K562 (cell line): ENCODE data around the gene CDK14. TPM values are rescaled to one million over a fixed set of nuclear protein-coding genes. Genes with fewer than 3 reads are reported as not detected.

ENCODE experiments used
- ATAC-seq: fragments of 200-7000 bp; cut with Tn5 transposase; 3 replicates; pipeline ENCODE4 v1.9.1; 2020; ENCODE audit warnings: moderate library complexity
- BruUV-seq: library from RNA; stranded (reverse); fragments of 400-500 nt; replicated peaks from 2 replicates; lab custom pipeline; 2021; lab: Mats Ljungman, UMichigan
- CTCF ChIA-PET: fragments of 300-600 bp; formaldehyde crosslinking; extraction: SDS; loops from one replicate; lab custom pipeline; 2021; ENCODE audit warnings: low intra/inter-chr PET ratio; lab: Yijun Ruan, JAX
- POLR2A ChIA-PET: fragments of 300-600, 350-650 bp; sonication (Branson Sonifier 250); formaldehyde crosslinking; extraction: SDS; loops from one replicate; lab custom pipeline; 2021; ENCODE audit warnings: antibody characterized with exemption, inconsistent platforms; lab: Yijun Ruan, JAX
- DNase-seq, 4 experiments: peaks; one replicate each; pipeline versions ENCODE4 v3.0.0 to v3.0.0-alpha.2; 2011 to 2018; ENCODE audit warnings: low spot score in 3 of 4, mixed read lengths in 3 of 4; ENCODE audit errors: extremely low read depth in 1 of 4
- FAIRE-seq: peaks from 2 replicates; lab custom pipeline; 2011; peaks lifted over from hg19 to GRCh38; lab: Jason Lieb, UNC
- H2AFZ ChIP-seq: 2 replicates; pipeline ENCODE4 v1.6.0; 2011; ENCODE audit warnings: low read depth, low read length, control low read depth, inconsistent platforms
- H3K27ac ChIP-seq: fragments of 200-600 bp; 3 replicates; pipeline ENCODE4 v1.8.0; 2011; ENCODE audit warnings: low read depth, mild to moderate bottlenecking, control low read depth, inconsistent platforms, low read length, moderate library complexity, mixed read lengths; ENCODE audit errors: extremely low read depth
- H3K27me3 ChIP-seq, 2 experiments: fragments of 300-600 bp in 1 of 2; 2 replicates in 1 of 2; 3 replicates in 1 of 2; pipeline versions ENCODE4 v1.6.0 to v1.8.0; 2011; ENCODE audit warnings: inconsistent platforms in 2 of 2, low read length in 2 of 2, mild to moderate bottlenecking in 1 of 2, mixed read lengths in 1 of 2, moderate library complexity in 1 of 2; ENCODE audit not compliant: control insufficient read depth in 2 of 2, insufficient read depth in 2 of 2
- H3K36me3 ChIP-seq: fragments of 300-600 bp; 3 replicates; pipeline ENCODE4 v1.8.0; 2011; ENCODE audit warnings: mild to moderate bottlenecking, low read length, inconsistent platforms; ENCODE audit not compliant: control insufficient read depth, insufficient read depth
- H3K4me1 ChIP-seq, 2 experiments: fragments of 200-600 bp in 1 of 2; replicated peaks in 1 of 2; 2 replicates in 1 of 2; 3 replicates in 1 of 2; pipeline versions ENCODE4 v1.5.1 to v1.8.0; 2011; ENCODE audit warnings: inconsistent platforms in 2 of 2, low read length in 2 of 2, mild to moderate bottlenecking in 1 of 2, mixed read lengths in 1 of 2, moderate library complexity in 1 of 2; ENCODE audit not compliant: control insufficient read depth in 2 of 2, insufficient read depth in 2 of 2
- H3K4me2 ChIP-seq: 2 replicates; pipeline ENCODE4 v1.6.1; 2011; ENCODE audit warnings: low read length, control low read depth, inconsistent platforms, mixed read lengths; ENCODE audit not compliant: insufficient read depth
- H3K4me3 ChIP-seq: fragments of 200-600 bp; sonication (generic), shearing (Covaris generic); 2 replicates; pipeline ENCODE4 v1.5.1; 2016; ENCODE audit warnings: control low read depth, inconsistent platforms
- H3K79me2 ChIP-seq: fragments of 200-600 bp; 3 replicates; pipeline ENCODE4 v1.8.0; 2011; ENCODE audit warnings: low read length, inconsistent platforms; ENCODE audit not compliant: control insufficient read depth, insufficient read depth
- H3K9ac ChIP-seq, 2 experiments: 2 replicates each; pipeline versions ENCODE4 v1.6.0 to v1.6.1; 2011; ENCODE audit warnings: low read depth in 2 of 2, low read length in 2 of 2, control low read depth in 1 of 2, inconsistent platforms in 1 of 2, mild to moderate bottlenecking in 1 of 2, mixed read lengths in 1 of 2; ENCODE audit not compliant: insufficient read depth in 1 of 2
- H3K9me1 ChIP-seq: one replicate; pipeline ENCODE4 v1.6.0; 2011; ENCODE audit warnings: inconsistent platforms, mild to moderate bottlenecking, low read length, moderate library complexity; ENCODE audit not compliant: control insufficient read depth, insufficient read depth
- H3K9me3 ChIP-seq: replicated peaks from 2 replicates; pipeline ENCODE4 v1.5.1; 2011; ENCODE audit warnings: low read depth, low read length, inconsistent platforms; ENCODE audit not compliant: control insufficient read depth, insufficient read depth
- H4K20me1 ChIP-seq: replicated peaks from 2 replicates; pipeline ENCODE4 v1.6.1; 2011; ENCODE audit warnings: low read length, inconsistent platforms, mixed read lengths; ENCODE audit not compliant: control insufficient read depth, insufficient read depth
- BRD4 ChIP-seq: fragments of 200-600 bp; sonication (generic); IDR thresholded peaks from 2 replicates; pipeline ENCODE4 v1.6.1; 2017; ENCODE audit warnings: inconsistent platforms
- CBFA2T3 ChIP-seq: fragments of 450-650 bp; IDR thresholded peaks from 2 replicates; pipeline ENCODE4 v1.6.1; 2017
- CCNT2 ChIP-seq: IDR thresholded peaks from 2 replicates; pipeline ENCODE4 v1.6.1; 2011; ENCODE audit warnings: borderline replicate concordance, low read depth, mild to moderate bottlenecking, moderate library complexity, mixed read lengths, low read length; ENCODE audit not compliant: insufficient read length; ENCODE audit errors: extremely low read depth
- EZH2 ChIP-seq: IDR thresholded peaks from 2 replicates; pipeline ENCODE4 v1.6.1; 2012; ENCODE audit warnings: low read depth, mild to moderate bottlenecking, inconsistent platforms, low read length, borderline replicate concordance
- ID3 ChIP-seq, 2 experiments: fragments of 250-450 bp in 1 of 2; fragments of 450-650 bp in 1 of 2; sonication (Bioruptor Pico) in 1 of 2; IDR thresholded peaks; 2 replicates each; pipeline versions ENCODE4 v1.6.1 to v1.8.0; 2016 to 2021; ENCODE audit warnings: mild to moderate bottlenecking in 2 of 2, moderate library complexity in 2 of 2, missing compliant biosample characterization in 1 of 2, missing genetic modification characterization in 1 of 2
- MTA2 ChIP-seq: fragments of 450-650 bp; IDR thresholded peaks from 2 replicates; pipeline ENCODE4 v1.6.1; 2016; ENCODE audit warnings: low read depth
- NFIC ChIP-seq: fragments of 450-650 bp; IDR thresholded peaks from 2 replicates; pipeline ENCODE4 v1.6.1; 2017; ENCODE audit warnings: mild to moderate bottlenecking, inconsistent platforms
- PTBP1 ChIP-seq: fragments of 200-400 bp; formaldehyde crosslinking; IDR thresholded peaks from 2 replicates; pipeline ENCODE4 v1.6.1; 2017; ENCODE audit warnings: low read depth, low read length
- SETDB1 ChIP-seq: IDR thresholded peaks from one replicate; pipeline ENCODE4 v1.6.1; 2012; ENCODE audit warnings: low read length, control low read depth, inconsistent platforms
- TEAD2 ChIP-seq: fragments of 450-650 bp; IDR thresholded peaks from 2 replicates; pipeline ENCODE4 v1.6.1; 2016; ENCODE audit warnings: missing genetic modification characterization, control low read depth, missing compliant biosample characterization
- TOE1 ChIP-seq, 2 experiments: fragments of 450-650 bp in 1 of 2; sonication (generic) in 1 of 2; formaldehyde crosslinking in 1 of 2; IDR thresholded peaks; 2 replicates each; pipeline versions ENCODE4 v1.7.1 to v1.8.0; 2016 to 2022; ENCODE audit warnings: borderline replicate concordance in 2 of 2, mild to moderate bottlenecking in 2 of 2, antibody characterized with exemption in 1 of 2, inconsistent platforms in 1 of 2, low read depth in 1 of 2, missing genetic modification reagents in 1 of 2, moderate library complexity in 1 of 2
- ZBTB2 ChIP-seq: fragments of 450-650 bp; IDR thresholded peaks from 2 replicates; pipeline ENCODE4 v1.6.1; 2016; ENCODE audit warnings: antibody characterized with exemption
- ZKSCAN1 ChIP-seq: fragments of 150-350 bp; IDR thresholded peaks from 2 replicates; pipeline ENCODE4 v1.6.1; 2016; ENCODE audit warnings: low read depth, low read length
- WGBS: fragments of 100-300 bp; shearing (Covaris generic); methylation state at CpG from one replicate; pipeline ENCODE4 v1.1.6; 2016; ENCODE audit warnings: low coverage, mixed read lengths; ENCODE audit not compliant: insufficient coverage; ENCODE audit errors: missing lambda C conversion rate; 5-methylcytosine and 5-hydroxymethylcytosine counted together
- in situ Hi-C: fragments of 300-500 bp; cut with MboI; formaldehyde crosslinking; loops from 4 replicates; pipeline ENCODE4 v1.15.0; 2018; ENCODE audit warnings: inconsistent platforms, mixed read lengths
- intact Hi-C: fragments of 100-400 bp; cut with micrococcal nuclease; formaldehyde crosslinking; loops from 2 replicates; pipeline ENCODE4 v1.14.2; 2022
- polyA plus RNA-seq, 8 experiments: library from polyadenylated mRNA; depleted of rRNA in 4 of 8; stranded (reverse) in 5 of 8; unstranded in 3 of 8; fragments of >200 nt; fragmentation: Nextera tagmentation in 2 of 8; fragmentation: Illumina TruSeq in 1 of 8; extraction: Ambion mirVana in 2 of 8; extraction: Trizol in 1 of 8; gene quantifications; 2 replicates each; pipeline versions ENCODE4 v1.2.1 to v1.2.3, GENCODE V29; 2011 to 2014; ENCODE audit warnings: inconsistent platforms in 1 of 8, missing spikeins in 1 of 8
- total RNA-seq, 7 experiments: library from RNA; depleted of rRNA in 6 of 7; stranded (reverse); fragments of >200 nt in 6 of 7; fragmentation: Illumina TruSeq in 2 of 7; extraction: Trizol in 2 of 7; gene quantifications; 2 replicates each; pipeline versions ENCODE4 v1.2.1 to v1.2.3, GENCODE V29; 2011 to 2021; ENCODE audit warnings: low replicate concordance in 1 of 7

The CDK14 gene
- total and polyA plus RNA-seq, 9 of the 15 experiments (the other 6 are each of a cell fraction or from before 2014, with no cell fraction given): 0.03 to 0.91 (median 0.16) TPM

- Histone ChIP-seq H4K20me1 (no peaks in the 10 kb centered on the region), H3K79me2 (no peaks in the 10 kb centered on the region), H3K4me1 (no peaks in the 10 kb centered on the region), H3K27ac (no peak overlapping the region), H3K36me3 (no peaks in the 10 kb centered on the region), H3K27me3 (no peaks in the 10 kb centered on the region; a peak in 1 of 5 replicates), H2AFZ (no peak overlapping the region), H3K9me1 (no peaks in the 10 kb centered on the region), H3K9me3 (no peaks in the 10 kb centered on the region), H3K4me3 (no peak overlapping the region), H3K9ac (no peak overlapping the region), H3K4me2 (no peak overlapping the region)
- intact Hi-C loops: no loop called here
- FAIRE-seq (no peak), DNase-seq (no peak), ATAC-seq (no peak)
- WGBS: 6% methylated on average over 2 of the region's 2 CpGs
- no TSS peak for BruUV-seq
- ChIA-PET POLR2A (no interaction called here), CTCF (no interaction called here)
- in situ Hi-C loops: no loop called here
- TF ChIP-seq TOE1 (IDR thresholded peaks at IDR 0.05; ENCODE audit: borderline replicate concordance) (no peak), TOE1 (CRISPR knock-in tag; IDR thresholded peaks at IDR 0.05; ENCODE audit: borderline replicate concordance, low read depth) (no peak), EZH2 (no peak)
These were observed 454.6 kb downstream of the CDK14 start for GRCh38 chr7:91050677-91051076.

- ATAC-seq (no peak), DNase-seq (no peak), FAIRE-seq (no peak)
- no peak overlapping the region for H3K4me3 ChIP-seq
- H3K9me3 ChIP-seq: no peaks in the 10 kb centered on the region
- BruUV-seq: no TSS peak
- no peaks in the 10 kb centered on the region; a peak in 1 of 5 replicates for H3K27me3 ChIP-seq
- no peaks in the 10 kb centered on the region for H3K4me1 ChIP-seq
- ChIA-PET POLR2A (no interaction called here), CTCF (no interaction called here)
- no peaks in the 10 kb centered on the region for H3K36me3 ChIP-seq
- H3K9me1 ChIP-seq: no peaks in the 10 kb centered on the region
- H2AFZ ChIP-seq: no peak overlapping the region
- 0% methylated on average over 3 of the region's 3 CpGs for WGBS
- H3K4me2 ChIP-seq: no peak overlapping the region
- no peak overlapping the region for H3K27ac ChIP-seq
- H4K20me1 ChIP-seq: no peaks in the 10 kb centered on the region
- no peaks in the 10 kb centered on the region for H3K79me2 ChIP-seq
- no peak overlapping the region for H3K9ac ChIP-seq
- in situ Hi-C loops: no loop called here
- intact Hi-C loops: no loop called here
- TF ChIP-seq SETDB1 (no peak), PTBP1 (no peak), CBFA2T3 (no peak), ZKSCAN1 (no peak), ZBTB2 (no peak), MTA2 (no peak), CCNT2 (no peak), ID3 (CRISPR knock-in tag; IDR thresholded peaks at IDR 0.05) (no peak), ID3 (tag; IDR thresholded peaks at IDR 0.05) (no peak), TEAD2 (tag) (no peak), NFIC (no peak), BRD4 (no peak)
These were observed 455.8 kb downstream of the CDK14 start for GRCh38 chr7:91051966-91052365.
